Muscle of back (tissue), 13 donors: ENCODE data around the gene CADM1. TPM values are rescaled to one million over a fixed set of nuclear protein-coding genes. Genes with fewer than 3 reads are reported as not detected.

Experiments
- DNase-seq, 3 donors: peaks; one replicate each; pipeline versions ENCODE4 v3.0.0 to v3.0.0-alpha.2; 2013
- long read RNA-seq, 9 donors: transcript quantifications; one replicate each; lab custom pipeline, GENCODE V29; 2026
- polyA plus RNA-seq, 10 donors: library from polyadenylated mRNA; unstranded; fragments of 120-200 nt; gene quantifications; one replicate each; pipeline ENCODE4 v1.2.1, GENCODE V29; 2013; ENCODE audit not compliant: insufficient read length in 10 of 10

Gene CADM1
- polyA plus RNA-seq: 10 to 100 TPM; 13.4 to 32.3 (median 26.3) TPM
- long read RNA-seq, donor 1, partial matches to known transcripts: 0 of 4 reads
- long read RNA-seq, donor 1, other reads (novel, unspliced or antisense): 0 of 4 reads
- long read RNA-seq, donor 2, transcript CADM1-215 (3 exons, 668 nt): major isoform, 6 of 8 reads
- long read RNA-seq, donor 2, partial matches to known transcripts: 0 of 8 reads
- long read RNA-seq, donor 2, other reads (novel, unspliced or antisense): 0 of 8 reads
- long read RNA-seq, donor 3: 0 reads
- long read RNA-seq, donor 4, partial matches to known transcripts: 6 of 9 reads
- long read RNA-seq, donor 4, other reads (novel, unspliced or antisense): 0 of 9 reads
- long read RNA-seq, donor 5: 0 reads
- long read RNA-seq, donor 6, partial matches to known transcripts: 11 of 15 reads
- long read RNA-seq, donor 6, other reads (novel, unspliced or antisense): 0 of 15 reads
- long read RNA-seq, donor 7, partial matches to known transcripts: 0 of 2 reads
- long read RNA-seq, donor 7, other reads (novel, unspliced or antisense): 0 of 2 reads
- long read RNA-seq, donor 8, partial matches to known transcripts: 0 of 3 reads
- long read RNA-seq, donor 8, other reads (novel, unspliced or antisense): 0 of 3 reads
- long read RNA-seq, donor 9: 0 reads

- DNase-seq: peak; percentile 93 to 96 (median 94)
Measured at GRCh38 chr11:115504276-115505158, at the start of gene CADM1. Gene CADM1 (minus strand): TSS chr11:115504415.

- no peak for DNase-seq
Measured at GRCh38 chr11:115552773-115553438, 48.7 kb upstream of the CADM1 start.

- DNase-seq: no peak
Measured at GRCh38 chr11:115552151-115552772, 48.0 kb upstream of the CADM1 start.

GRCh38 chr11:115550291-115551059 lies 46.3 kb upstream of the CADM1 start:
- DNase-seq: no peak

- DNase-seq: no peak
Measured at GRCh38 chr11:115548878-115549528, 44.8 kb upstream of the CADM1 start.

GRCh38 chr11:115545581-115546210 lies 41.5 kb upstream of the CADM1 start:
- DNase-seq: peak in 2 of 3 donors; percentile 22 to 57

- DNase-seq: no peak
Measured at GRCh38 chr11:115544422-115544948, 40.3 kb upstream of the CADM1 start.

- no peak for DNase-seq
Measured at GRCh38 chr11:115541518-115541917, 37.3 kb upstream of the CADM1 start.

GRCh38 chr11:115539844-115540243 lies 35.6 kb upstream of the CADM1 start:
- no peak for DNase-seq

- DNase-seq: no peak
Measured at GRCh38 chr11:115535781-115536180, 31.6 kb upstream of the CADM1 start.

- no peak for DNase-seq
Measured at GRCh38 chr11:115530752-115531151, 26.5 kb upstream of the CADM1 start.

GRCh38 chr11:115528225-115528624 lies 24.0 kb upstream of the CADM1 start:
- DNase-seq: peak in 1 of 3 donors; percentile 23

- DNase-seq: no peak
Measured at GRCh38 chr11:115527534-115528125, 23.4 kb upstream of the CADM1 start.

GRCh38 chr11:115525531-115526006 lies 21.4 kb upstream of the CADM1 start:
- DNase-seq: no peak

GRCh38 chr11:115524572-115524971 lies 20.4 kb upstream of the CADM1 start:
- DNase-seq: no peak

GRCh38 chr11:115523727-115524399 lies 19.6 kb upstream of the CADM1 start:
- no peak for DNase-seq

- no peak for DNase-seq
Measured at GRCh38 chr11:115522302-115522701, 18.1 kb upstream of the CADM1 start.

GRCh38 chr11:115521825-115522224 lies 17.6 kb upstream of the CADM1 start:
- DNase-seq: no peak
